ENCODE data around the gene GNPTAB. TPM values are rescaled to one million over a fixed set of nuclear protein-coding genes. Genes with fewer than 3 reads are reported as not detected.

The GNPTAB gene
- total RNA-seq, 1 experiment from 2014 or later: 40.8 TPM

GRCh38 chr12:101713059-101713682, 117.6 kb downstream of the GNPTAB start:
- no peaks in the 10 kb centered on the region for H3K9me3 ChIP-seq (ENCODE audit: control insufficient read depth, insufficient read depth, low read depth, low read length)
- ChIA-PET CTCF (no interaction called here), POLR2A (interaction anchor here (0.6 kb wide), 1 partner anchor 306 kb away, joined by 4 read pairs; the partner anchor contains the start of gene ARL1)
- in situ Hi-C loops (cut with HindIII; ENCODE audit: low pct_unique_long_range_greater_than_20kb, low sequenced_read_pairs): no loop called here
- H3K36me3 ChIP-seq (ENCODE audit: control insufficient read depth, insufficient read depth, low read length): peaks cover 6% of the 10 kb centered on the region; the same call in 1 of the 2 replicates
- peaks cover 18% of the 10 kb centered on the region for H3K4me1 ChIP-seq (ENCODE audit: control insufficient read depth, insufficient read depth, low read length)
- DNase-seq (ENCODE audit: low read depth, low spot score) (no peak), ATAC-seq (peak; percentile 96)
- no TSS peak for BruUV-seq (replicated peaks)
- H3K27ac ChIP-seq (ENCODE audit: low read length): peak overlapping the region; percentile 89
- no peak for TF ChIP-seq TCF7L2 (IDR thresholded peaks at IDR 0.05; ENCODE audit: low read depth, low read length)
- TF ChIP-seq SIN3A (IDR thresholded peaks at IDR 0.05; ENCODE audit: borderline replicate concordance, insufficient read depth, low read depth, low read length): no peak
- TF ChIP-seq REST (IDR thresholded peaks at IDR 0.05; ENCODE audit: insufficient read depth in 1 of 2, low read depth in 2 of 2, low read length in 1 of 2): no peak
- no peak for TF ChIP-seq CTCF (IDR thresholded peaks at IDR 0.05)
- TF ChIP-seq POLR2AphosphoS5 (IDR thresholded peaks at IDR 0.05; ENCODE audit: low read depth, low read length): no peak
- intact Hi-C loops (cut with micrococcal nuclease; ENCODE audit: unreplicated experiment): no loop called here
- no peaks in the 10 kb centered on the region for H3K27me3 ChIP-seq (ENCODE audit: control insufficient read depth, insufficient read depth, low read length)
- H3K4me3 ChIP-seq (ENCODE audit: low read depth in 2 of 2, low read length in 2 of 2): peak overlapping the region; percentile 8 to 20; a peak in 3 of 4 replicates

- in situ Hi-C loops (cut with HindIII; ENCODE audit: low pct_unique_long_range_greater_than_20kb, low sequenced_read_pairs) (no loop called here), intact Hi-C loops (cut with micrococcal nuclease; ENCODE audit: unreplicated experiment) (no loop called here)
- no peak for TF ChIP-seq TCF7L2 (IDR thresholded peaks at IDR 0.05; ENCODE audit: low read depth, low read length)
- no peak for TF ChIP-seq POLR2AphosphoS5 (IDR thresholded peaks at IDR 0.05; ENCODE audit: low read depth, low read length)
- no peak for TF ChIP-seq REST (IDR thresholded peaks at IDR 0.05; ENCODE audit: insufficient read depth in 1 of 2, low read depth in 2 of 2, low read length in 1 of 2)
- TF ChIP-seq SIN3A (IDR thresholded peaks at IDR 0.05; ENCODE audit: borderline replicate concordance, insufficient read depth, low read depth, low read length): no peak
- no peak for TF ChIP-seq CTCF (IDR thresholded peaks at IDR 0.05)
- Histone ChIP-seq H3K36me3 (ENCODE audit: control insufficient read depth, insufficient read depth, low read length) (no peaks in the 10 kb centered on the region; the same call in 1 of the 2 replicates), H3K4me3 (ENCODE audit: low read depth in 2 of 2, low read length in 2 of 2) (no peak overlapping the region), H3K27ac (ENCODE audit: low read length) (no peak overlapping the region), H3K9me3 (ENCODE audit: control insufficient read depth, insufficient read depth, low read depth, low read length) (no peaks in the 10 kb centered on the region), H3K27me3 (ENCODE audit: control insufficient read depth, insufficient read depth, low read length) (no peaks in the 10 kb centered on the region), H3K4me1 (ENCODE audit: control insufficient read depth, insufficient read depth, low read length) (peaks cover 35% of the 10 kb centered on the region)
- no TSS peak for BruUV-seq (replicated peaks)
- DNase-seq (ENCODE audit: low read depth, low spot score) (no peak), ATAC-seq (no peak)
- ChIA-PET POLR2A (no interaction called here), CTCF (no interaction called here)
Measured at GRCh38 chr12:101710288-101710687, 120.5 kb downstream of the GNPTAB start.

Measured in Panc1 (cell line).